K562 (cell line): ENCODE data around the gene NUDT15. TPM values are rescaled to one million over a fixed set of nuclear protein-coding genes. Genes with fewer than 3 reads are reported as not detected.
A peak's percentile ranks its signal among the peaks of the same experiment; 100 is the strongest.

Experiments used
- CXXC5 ChIP-seq: fragments of 250-450 bp; sonication (Bioruptor Pico); IDR thresholded peaks from 2 replicates; pipeline ENCODE4 v1.8.0; 2022; ENCODE audit warnings: inconsistent platforms, mild to moderate bottlenecking, moderate library complexity
- GTF2F1 ChIP-seq: IDR thresholded peaks from 2 replicates; pipeline ENCODE4 v1.6.1; 2011; ENCODE audit warnings: low read depth, low read length, improper control_type of control experiment
- KAT2B ChIP-seq: IDR thresholded peaks from one replicate; pipeline ENCODE4 v1.6.1; 2012; ENCODE audit warnings: low read depth, mild to moderate bottlenecking, control low read depth, inconsistent platforms, low read length, moderate library complexity
- KLF16 ChIP-seq: IDR thresholded peaks from 2 replicates; pipeline ENCODE4 v1.6.1; 2016; ENCODE audit warnings: antibody characterized with exemption
- MAZ ChIP-seq, 2 experiments: fragments of 450-650 bp in 1 of 2; sonication (generic) in 1 of 2; formaldehyde crosslinking; IDR thresholded peaks in 1 of 2; conservative IDR thresholded peaks in 1 of 2; 2 replicates each; pipeline versions ENCODE4 v1.4.0 to v1.5.0; 2020; ENCODE audit warnings: mild to moderate bottlenecking in 1 of 2, missing genetic modification reagents in 1 of 2
- MLX ChIP-seq, 2 experiments: fragments of 450-650 bp in 1 of 2; sonication (generic) in 1 of 2; formaldehyde crosslinking; conservative IDR thresholded peaks; 2 replicates each; pipeline versions ENCODE4 v1.4.0 to v1.8.1; 2020 to 2022; ENCODE audit warnings: mild to moderate bottlenecking in 1 of 2, missing genetic modification reagents in 1 of 2
- SIX5 ChIP-seq, 2 experiments: IDR thresholded peaks; 2 replicates each; pipeline ENCODE4 v1.6.1; 2011; ENCODE audit warnings: low read length in 2 of 2, borderline replicate concordance in 1 of 2, low read depth in 1 of 2, mild to moderate bottlenecking in 1 of 2, moderate library complexity in 1 of 2; ENCODE audit not compliant: insufficient read depth in 1 of 2
- SNRNP70 ChIP-seq: fragments of 200-400 bp; formaldehyde crosslinking; optimal IDR thresholded peaks from 2 replicates; pipeline ENCODE3; 2017; ENCODE audit warnings: low read depth, low read length
- TCF7 ChIP-seq: sonication (generic); IDR thresholded peaks from 2 replicates; pipeline ENCODE4 v1.6.1; 2016; ENCODE audit warnings: antibody characterized with exemption, borderline replicate concordance
- UBTF ChIP-seq, 2 experiments: IDR thresholded peaks; 2 replicates each; pipeline ENCODE4 v1.6.1; 2012; ENCODE audit warnings: improper control_type of control experiment in 2 of 2, low read depth in 2 of 2, low read length in 2 of 2, borderline replicate concordance in 1 of 2
- ZNF274 ChIP-seq: IDR thresholded peaks from 2 replicates; pipeline ENCODE4 v1.6.1; 2011; ENCODE audit warnings: low read depth, mild to moderate bottlenecking, low read length, moderate library complexity, borderline replicate concordance
- ZNF347 ChIP-seq: fragments of 450-650 bp; formaldehyde crosslinking; IDR thresholded peaks from 2 replicates; pipeline ENCODE4 v1.4.0; 2020; ENCODE audit warnings: low read depth, mild to moderate bottlenecking, moderate library complexity
- ZNF354B ChIP-seq: fragments of 250-450 bp; sonication (Bioruptor Pico); IDR thresholded peaks from 2 replicates; pipeline ENCODE4 v1.4.0; 2020
- ZNF445 ChIP-seq: fragments of 250-450 bp; sonication (Bioruptor Pico); IDR thresholded peaks from 2 replicates; pipeline ENCODE4 v1.4.0; 2020; ENCODE audit warnings: low read depth, mild to moderate bottlenecking, moderate library complexity
- ZNF592 ChIP-seq: fragments of 450-650 bp; IDR thresholded peaks from 2 replicates; pipeline ENCODE4 v1.6.1; 2017; ENCODE audit warnings: antibody characterized with exemption, mild to moderate bottlenecking
- ZNF75A ChIP-seq: fragments of 450-650 bp; formaldehyde crosslinking; IDR thresholded peaks from 2 replicates; pipeline ENCODE4 v1.4.0; 2020; ENCODE audit warnings: mild to moderate bottlenecking
- polyA plus RNA-seq, 8 experiments: library from polyadenylated mRNA; depleted of rRNA in 4 of 8; stranded (reverse) in 5 of 8; unstranded in 3 of 8; fragments of >200 nt; fragmentation: Nextera tagmentation in 2 of 8; fragmentation: Illumina TruSeq in 1 of 8; extraction: Ambion mirVana in 2 of 8; extraction: Trizol in 1 of 8; gene quantifications; 2 replicates each; pipeline versions ENCODE4 v1.2.1 to v1.2.3, GENCODE V29; 2011 to 2014; ENCODE audit warnings: inconsistent platforms in 1 of 8, missing spikeins in 1 of 8
- total RNA-seq, 7 experiments: library from RNA; depleted of rRNA in 6 of 7; stranded (reverse); fragments of >200 nt in 6 of 7; fragmentation: Illumina TruSeq in 2 of 7; extraction: Trizol in 2 of 7; gene quantifications; 2 replicates each; pipeline versions ENCODE4 v1.2.1 to v1.2.3, GENCODE V29; 2011 to 2021; ENCODE audit warnings: low replicate concordance in 1 of 7

NUDT15 gene
- total and polyA plus RNA-seq, 9 of the 15 experiments (the other 6 are each of a cell fraction or from before 2014, with no cell fraction given), result 14.2 to 26.9 (median 21.6) TPM

GRCh38 chr13:48037346-48038173 lies at the start of gene NUDT15 (continued):
- TF ChIP-seq ZNF592 (peak; percentile 54), MLX (CRISPR knock-in tag; conservative IDR thresholded peaks at IDR 0.05) (no peak), SIX5 (IDR thresholded peaks at IDR 0.05; ENCODE audit: borderline replicate concordance in 1 of 2, insufficient read depth in 1 of 2, low read depth in 1 of 2, low read length in 2 of 2) (no peak), ZNF274 (no peak), TCF7 (no peak), ZNF75A (CRISPR knock-in tag) (no peak), CXXC5 (CRISPR knock-in tag) (peak; percentile 95), KLF16 (peak; percentile 47; the same call in 1 of the 2 replicates), ZNF445 (no peak), ZNF354B (no peak), UBTF (IDR thresholded peaks at IDR 0.05; ENCODE audit: borderline replicate concordance in 1 of 2, low read depth in 2 of 2, low read length in 2 of 2) (0 out of 4 replicates have a peak, but pooled peaks of 1 of the 2 experiments have one; percentile 48), MAZ (CRISPR knock-in tag; conservative IDR thresholded peaks at IDR 0.05 in 1 of 2, IDR thresholded peaks at IDR 0.05 in 1 of 2) (peak; percentile 29 to 69; a peak in 3 of 4 replicates), KAT2B (peak; percentile 70), ZNF347 (CRISPR knock-in tag) (no peak), SNRNP70 (no peak), GTF2F1 (0 out of 2 replicates have a peak, but pooled peaks have one; percentile 3)
